ENCODE data around the gene SETD7.
"Not testable (repeated sequence)": the region's sequence is repeated elsewhere in the genome, so short reads cannot be mapped to it uniquely, and the experiment has no call there.

The SETD7 gene

DNA sequence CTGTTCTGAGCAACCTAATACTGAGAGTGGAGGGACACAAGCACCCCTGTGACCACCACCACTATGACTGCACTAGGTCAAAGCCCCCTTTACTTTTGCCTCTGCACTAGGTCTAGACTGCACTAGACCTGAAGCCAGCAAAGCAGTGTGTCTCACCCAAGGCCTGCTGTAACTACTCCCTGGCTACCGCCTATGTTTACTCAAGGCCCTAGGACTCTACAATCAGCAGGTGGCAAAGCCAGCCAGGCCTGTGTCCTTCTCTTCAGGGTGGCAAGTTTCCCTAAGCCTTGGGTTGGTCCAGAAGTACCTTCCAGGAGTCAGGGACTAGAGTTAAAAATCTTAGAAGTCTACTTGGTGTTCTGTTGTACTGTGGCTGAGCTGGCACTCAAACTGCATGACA is 86.2 kb downstream of the SETD7 start:
- DNase-seq = no peak

DNA sequence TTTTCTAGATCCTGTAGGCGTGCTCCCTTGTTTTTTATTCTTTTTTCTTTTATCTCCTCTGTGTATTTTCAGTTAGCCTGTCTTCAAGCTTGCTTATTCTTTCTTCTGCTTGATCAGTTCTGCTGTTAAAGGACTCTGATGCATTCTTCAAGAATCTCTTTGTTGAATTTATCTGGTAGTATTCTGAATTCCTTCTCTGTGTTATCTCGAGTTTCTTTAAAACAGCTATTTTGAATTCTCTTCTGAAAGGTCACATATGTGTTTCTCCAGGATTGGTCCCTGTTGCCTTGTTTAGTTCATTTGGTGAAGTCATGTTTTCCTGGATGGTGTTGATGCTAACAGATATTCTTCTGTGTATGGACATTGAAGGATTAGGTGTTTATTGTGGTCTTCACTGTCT is 86.8 kb downstream of the SETD7 start:
- DNase-seq = no peak

DNA sequence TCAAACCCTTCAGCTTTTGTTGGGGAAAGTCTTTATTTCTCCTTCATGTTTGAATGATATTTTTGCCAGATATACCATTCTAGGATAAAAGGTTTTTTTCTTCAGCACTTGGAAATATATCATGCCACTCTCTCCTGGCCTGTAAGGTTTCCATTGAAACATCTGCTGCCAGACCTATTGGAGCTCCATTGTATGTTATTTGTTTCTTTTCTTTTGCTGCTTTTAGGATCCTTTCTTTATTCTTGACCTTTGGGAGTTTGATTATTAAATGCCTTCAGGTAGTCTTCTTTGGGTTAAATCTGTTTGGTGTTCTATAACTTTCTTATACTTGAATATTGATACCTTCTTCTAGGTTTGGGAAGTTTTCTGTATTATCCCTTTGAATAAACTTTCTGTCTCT is 87.3 kb downstream of the SETD7 start:
- not testable (repeated sequence) for DNase-seq

GRCh38 chr4:139465922-139466321 is 90.1 kb downstream of the SETD7 start:
- DNase-seq = no peak

- DNase-seq = not testable (repeated sequence)
Observed at GRCh38 chr4:139464512-139464911, 91.5 kb downstream of the SETD7 start.

DNA sequence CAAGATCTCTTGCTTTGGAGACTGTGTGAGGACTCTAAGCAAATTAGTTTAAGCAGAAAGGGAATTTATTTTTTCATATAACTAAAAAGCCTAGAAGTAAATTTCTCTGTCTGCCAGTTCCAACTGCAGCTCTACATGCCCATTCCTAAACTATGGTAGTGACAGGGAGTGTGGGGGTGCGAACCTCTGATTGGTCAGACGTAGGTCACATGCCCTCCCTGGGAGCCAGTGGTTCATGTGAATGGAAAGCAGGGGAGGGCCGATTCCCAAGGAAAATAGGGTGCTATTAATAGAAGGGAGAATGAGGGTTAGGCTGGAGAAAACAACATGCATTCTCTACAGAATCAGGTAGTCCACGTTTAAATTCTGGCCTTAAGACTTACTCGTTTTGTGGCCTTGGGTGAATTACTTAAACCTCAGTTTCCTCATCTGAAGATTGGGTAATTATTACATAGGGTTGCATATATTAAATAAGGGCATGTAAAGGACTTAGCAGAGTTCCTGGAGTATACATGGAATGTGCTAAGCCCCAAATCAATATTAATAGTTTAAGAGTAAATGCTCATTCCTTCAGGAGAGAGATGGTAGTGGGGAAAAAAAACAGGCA is 94.9 kb downstream of the SETD7 start:
- DNase-seq = no peak

DNA sequence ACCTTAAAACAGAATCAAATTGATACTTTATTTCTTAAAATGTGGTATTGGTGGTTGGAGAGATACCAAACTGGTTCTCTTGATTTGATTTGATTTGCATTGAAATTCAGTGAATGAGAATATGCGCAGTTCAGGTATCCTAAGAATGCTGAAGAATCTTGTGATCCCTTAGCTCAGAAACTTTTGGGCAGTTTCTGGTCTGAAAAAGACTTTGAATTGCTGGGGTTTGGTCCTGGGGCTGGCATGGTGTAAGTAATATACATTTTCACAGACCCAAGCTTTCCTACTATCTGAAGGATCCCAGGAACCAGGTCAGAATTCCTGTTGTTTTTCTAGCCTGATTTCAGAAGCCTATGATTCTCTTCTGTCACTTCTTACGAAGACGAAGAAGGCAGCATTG is 95.5 kb downstream of the SETD7 start:
- DNase-seq = no peak

DNA sequence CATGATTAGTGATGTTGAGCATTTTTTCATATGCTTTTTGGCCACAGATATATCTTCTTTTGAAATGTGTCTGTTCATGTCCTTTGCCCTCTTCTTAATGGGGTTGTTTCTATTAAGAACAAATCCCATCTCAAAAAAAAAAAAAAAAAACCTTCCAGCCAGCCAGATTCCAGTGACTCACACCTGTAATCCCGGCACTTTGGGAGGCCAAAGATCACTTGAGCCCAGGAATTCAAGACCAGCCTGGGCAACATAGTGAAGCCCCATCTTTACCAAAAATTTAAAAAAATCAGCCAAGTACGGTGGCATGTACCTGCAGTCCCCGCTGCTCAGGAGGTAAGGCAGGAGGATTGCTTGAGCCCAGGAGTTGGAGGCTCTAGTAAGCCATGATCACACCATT is 97.0 kb downstream of the SETD7 start:
- DNase-seq = no peak

DNA sequence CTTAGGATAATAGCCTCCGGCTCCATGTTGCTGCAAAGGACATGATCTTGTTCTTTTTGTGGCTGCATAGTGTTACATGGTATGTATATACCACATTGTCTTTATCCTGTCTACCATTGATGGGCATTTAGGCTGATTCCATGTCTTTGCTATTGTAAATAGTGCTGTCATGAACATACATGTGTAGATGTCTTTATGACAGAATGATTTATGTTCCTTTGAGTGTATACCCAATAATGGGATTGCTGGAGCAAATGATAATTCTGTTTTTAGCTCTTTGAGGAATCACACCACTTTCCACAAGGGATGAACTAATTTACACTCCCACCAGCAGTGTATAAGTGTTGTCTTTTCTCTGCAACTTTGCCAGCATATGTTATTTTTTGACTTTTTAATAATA is 97.5 kb downstream of the SETD7 start:
- no peak for DNase-seq

DNA sequence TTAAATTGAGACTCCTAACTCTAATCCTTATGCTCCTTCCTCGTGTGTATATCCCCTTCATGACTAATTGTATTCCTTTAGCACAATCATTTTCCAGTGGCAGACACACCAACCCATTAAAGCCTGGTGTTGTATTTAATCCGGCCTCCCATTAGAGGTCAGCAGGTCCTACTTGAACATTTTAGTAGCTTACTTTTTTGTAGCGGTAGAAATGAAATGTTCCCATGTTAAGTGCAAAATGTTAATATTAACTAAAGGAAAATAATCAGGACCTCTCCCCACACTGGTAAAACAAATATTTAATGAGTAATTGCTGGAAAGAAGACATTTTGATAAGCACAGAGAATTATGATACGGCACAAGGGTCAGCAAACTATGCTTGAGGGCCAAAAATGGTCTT is 98.7 kb downstream of the SETD7 start:
- no peak for DNase-seq

GRCh38 chr4:139455126-139455538 is 100.9 kb downstream of the SETD7 start:
- DNase-seq = peak; percentile 8

GRCh38 chr4:139454111-139455045 is 101.6 kb downstream of the SETD7 start, which contains the start of gene RAB33B:
RAB33B (plus strand) TSS chr4:139454121; CDS start chr4:139454196, 75 bp downstream.
- peak; percentile 93 for DNase-seq

DNA sequence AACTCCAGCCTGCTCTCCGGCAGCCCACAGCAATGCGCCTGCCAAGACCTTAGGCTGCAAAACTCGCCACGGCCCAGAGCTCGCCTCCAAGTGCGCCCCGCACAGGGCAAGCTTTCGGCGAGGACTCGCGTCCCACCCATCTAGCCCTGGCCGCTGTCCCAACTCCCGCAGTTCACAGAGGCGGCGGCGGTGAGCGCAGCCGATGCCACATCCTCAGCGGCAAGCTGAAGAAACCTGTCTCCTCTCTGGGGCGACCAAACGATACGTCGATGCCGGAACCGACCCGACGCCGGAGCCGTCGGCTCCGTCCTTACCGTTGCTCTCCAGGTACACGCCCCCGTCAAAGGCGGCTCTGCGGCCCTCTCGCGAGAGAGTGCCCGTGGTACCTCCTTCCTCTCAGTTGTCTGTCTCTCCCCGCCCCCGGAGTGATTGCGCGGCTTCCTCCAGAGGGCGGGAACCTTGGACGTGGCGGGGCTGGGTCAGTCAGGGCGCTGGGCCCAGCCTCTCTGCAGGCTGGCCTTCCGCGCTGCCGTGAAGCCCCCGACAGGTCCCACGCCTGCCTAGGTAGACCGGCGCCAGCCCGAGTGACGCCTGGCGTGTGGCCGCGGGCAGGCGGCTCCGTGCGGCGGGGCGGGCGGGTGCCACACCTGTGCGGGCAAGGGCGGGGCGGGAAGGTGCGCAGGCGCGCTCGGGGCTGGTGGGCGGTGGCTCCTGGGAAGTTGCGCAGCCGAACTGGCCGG is 102.5 kb downstream of the SETD7 start:
- DNase-seq = peak; percentile 99

- DNase-seq = no peak
Observed at GRCh38 chr4:139453041-139453370, 103.0 kb downstream of the SETD7 start.

GRCh38 chr4:139451997-139452396 is 104.0 kb downstream of the SETD7 start:
- no peak for DNase-seq

GRCh38 chr4:139450586-139450985 is 105.4 kb downstream of the SETD7 start:
- no peak for DNase-seq

DNA sequence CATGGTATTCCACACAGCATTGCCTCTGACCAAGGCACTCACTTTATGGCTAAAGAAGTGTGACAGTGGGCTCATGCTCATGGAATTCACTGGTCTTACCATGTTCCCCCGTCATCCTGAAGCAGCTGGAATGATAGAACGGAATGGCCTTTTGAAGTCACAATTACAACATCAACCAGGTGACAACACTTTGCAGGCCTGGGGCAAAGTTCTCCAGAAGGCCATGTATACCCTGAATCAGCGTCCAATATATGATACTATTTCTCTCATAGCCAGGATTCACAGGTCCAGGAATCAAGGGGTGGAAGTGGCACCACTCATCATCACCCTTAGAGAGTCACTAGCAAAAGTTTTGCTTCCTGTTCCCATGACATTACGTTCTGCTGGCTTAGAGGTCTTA is 108.9 kb downstream of the SETD7 start:
- not testable (repeated sequence) for DNase-seq
